HG02642 (cell line): ENCODE results near the gene CTDSP1.

ENCODE experiments used
- ATAC-seq: cut with Tn5 transposase; IDR thresholded peaks from one replicate; pipeline ENCODE4 v1.9.1; 2021; ENCODE audit warnings: mild to moderate bottlenecking; ENCODE audit not compliant: unreplicated experiment, poor library complexity

The CTDSP1 gene

GRCh38 chr2:218421027-218421426, 21.4 kb downstream of the CTDSP1 start:
- no peak for ATAC-seq

GRCh38 chr2:218422403-218423086, 22.9 kb downstream of the CTDSP1 start:
- no peak for ATAC-seq

- ATAC-seq: no peak
Measured at GRCh38 chr2:218423584-218423983, 23.9 kb downstream of the CTDSP1 start.

- no peak for ATAC-seq
Measured at GRCh38 chr2:218425531-218425930, 25.9 kb downstream of the CTDSP1 start.

GRCh38 chr2:218427741-218428140, 28.1 kb downstream of the CTDSP1 start:
- no peak for ATAC-seq

GRCh38 chr2:218428846-218429558, 29.3 kb downstream of the CTDSP1 start:
- ATAC-seq: no peak

GRCh38 chr2:218429911-218430692, 30.4 kb downstream of the CTDSP1 start:
- no peak for ATAC-seq

- no peak for ATAC-seq
Measured at GRCh38 chr2:218430721-218431120, 31.1 kb downstream of the CTDSP1 start.

GRCh38 chr2:218431878-218432277, 32.2 kb downstream of the CTDSP1 start:
- no peak for ATAC-seq

- no peak for ATAC-seq
Measured at GRCh38 chr2:218432676-218433365, 33.2 kb downstream of the CTDSP1 start.

- no peak for ATAC-seq
Measured at GRCh38 chr2:218434456-218434855, 34.8 kb downstream of the CTDSP1 start.

GRCh38 chr2:218435003-218435982, 35.6 kb downstream of the CTDSP1 start:
- ATAC-seq: no peak

GRCh38 chr2:218436992-218437391, 37.3 kb downstream of the CTDSP1 start:
- ATAC-seq: no peak

- ATAC-seq: no peak
Measured at GRCh38 chr2:218437969-218438368, 38.3 kb downstream of the CTDSP1 start.

- no peak for ATAC-seq
Measured at GRCh38 chr2:218438596-218438995, 38.9 kb downstream of the CTDSP1 start.

GRCh38 chr2:218444692-218445357, 45.2 kb downstream of the CTDSP1 start:
- ATAC-seq: no peak

- ATAC-seq: no peak
Measured at GRCh38 chr2:218445602-218446001, 45.9 kb downstream of the CTDSP1 start.

- no peak for ATAC-seq
Measured at GRCh38 chr2:218446547-218446946, 46.9 kb downstream of the CTDSP1 start.

GRCh38 chr2:218447072-218447471, 47.4 kb downstream of the CTDSP1 start:
- no peak for ATAC-seq
